ENCODE data around the gene MKS1.
A peak's percentile ranks its signal among the peaks of the same experiment; 100 is the strongest.

Gene MKS1

GRCh38 chr17:58200024-58200633 is 18.9 kb downstream of the MKS1 start:
- DNase-seq (ENCODE audit: low spot score), result peak; percentile 30

GRCh38 chr17:58196610-58197009 is 22.4 kb downstream of the MKS1 start:
- no peak for DNase-seq (ENCODE audit: low spot score)

GRCh38 chr17:58195518-58196123 is 23.4 kb downstream of the MKS1 start:
- DNase-seq (ENCODE audit: low spot score), result no peak

GRCh38 chr17:58193641-58194255 is 25.3 kb downstream of the MKS1 start:
- no peak for DNase-seq (ENCODE audit: low spot score)

GRCh38 chr17:58192612-58193011 is 26.4 kb downstream of the MKS1 start, which contains the start of gene EPX:
Gene EPX (plus strand): TSS chr17:58192726. CDS start chr17:58192847, 121 bp downstream.
- no peak for DNase-seq (ENCODE audit: low spot score)

- no peak for DNase-seq (ENCODE audit: low spot score)
These were observed 27.7 kb downstream of the MKS1 start for GRCh38 chr17:58191241-58191896.

- DNase-seq (ENCODE audit: low spot score), result peak; percentile 58
These were observed 29.5 kb downstream of the MKS1 start for GRCh38 chr17:58189436-58190146.

- DNase-seq (ENCODE audit: low spot score), result no peak
These were observed 31.4 kb downstream of the MKS1 start for GRCh38 chr17:58187675-58188074.

GRCh38 chr17:58187063-58187462 is 32.0 kb downstream of the MKS1 start:
- no peak for DNase-seq (ENCODE audit: low spot score)

- DNase-seq (ENCODE audit: low spot score), result no peak
These were observed 32.5 kb downstream of the MKS1 start for GRCh38 chr17:58186591-58186990.

- no peak for DNase-seq (ENCODE audit: low spot score)
These were observed 33.9 kb downstream of the MKS1 start for GRCh38 chr17:58184986-58185761.

GRCh38 chr17:58184308-58184985 is 34.6 kb downstream of the MKS1 start:
- no peak for DNase-seq (ENCODE audit: low spot score)

GRCh38 chr17:58183514-58183913 is 35.5 kb downstream of the MKS1 start:
- no peak for DNase-seq (ENCODE audit: low spot score)

- no peak for DNase-seq (ENCODE audit: low spot score)
These were observed 37.3 kb downstream of the MKS1 start for GRCh38 chr17:58181796-58182195.

GRCh38 chr17:58176200-58176599 is 42.9 kb downstream of the MKS1 start:
- no peak for DNase-seq (ENCODE audit: low spot score)

- no peak for DNase-seq (ENCODE audit: low spot score)
These were observed 44.2 kb downstream of the MKS1 start for GRCh38 chr17:58174871-58175270.

- DNase-seq (ENCODE audit: low spot score), result peak; percentile 20
These were observed 46.5 kb downstream of the MKS1 start for GRCh38 chr17:58172369-58173071.

- DNase-seq (ENCODE audit: low spot score), result no peak
These were observed 48.4 kb downstream of the MKS1 start for GRCh38 chr17:58170622-58171021.

GRCh38 chr17:58166682-58167081 is 52.4 kb downstream of the MKS1 start, which contains the start of gene OR4D2:
Gene OR4D2 (plus strand): TSS chr17:58166982. CDS start chr17:58169656, 2,674 bp downstream.
- DNase-seq (ENCODE audit: low spot score), result no peak

GRCh38 chr17:58165981-58166380 is 53.1 kb downstream of the MKS1 start:
- DNase-seq (ENCODE audit: low spot score), result no peak
